ENCODE data around the gene NCOR2.

NCOR2 gene

GRCh38 chr12:124537525-124538193 is 29.8 kb downstream of the NCOR2 start:
- Mint-ChIP-seq H3K4me3 (no peak overlapping the region), H3K27ac (no peak overlapping the region)
- ATAC-seq, result no peak

GRCh38 chr12:124536641-124537040 is 30.8 kb downstream of the NCOR2 start:
- no peak for DNase-seq
- no peaks in the 10 kb centered on the region for H3K9me3 Mint-ChIP-seq
- H3K27ac Mint-ChIP-seq, result no peak overlapping the region
- H3K27me3 Mint-ChIP-seq, result no peaks in the 10 kb centered on the region
- ATAC-seq, result no peak
- H3K4me3 Mint-ChIP-seq, result no peak overlapping the region
- peaks cover 44% of the 10 kb centered on the region for H3K4me1 Mint-ChIP-seq

More at GRCh38 chr12:124537525-124538193, 29.8 kb downstream of the NCOR2 start:
- no peaks in the 10 kb centered on the region for H3K27me3 Mint-ChIP-seq
- H3K4me1 Mint-ChIP-seq, result peaks cover 52% of the 10 kb centered on the region
- H3K9me3 Mint-ChIP-seq, result no peaks in the 10 kb centered on the region
- DNase-seq, result no peak

- no peak for ATAC-seq
- Mint-ChIP-seq H3K4me3 (no peak overlapping the region), H3K27ac (no peak overlapping the region), H3K9me3 (no peaks in the 10 kb centered on the region), H3K27me3 (no peaks in the 10 kb centered on the region), H3K4me1 (peaks cover 40% of the 10 kb centered on the region)
- DNase-seq, result no peak
Observed at GRCh38 chr12:124534776-124535740, 32.4 kb downstream of the NCOR2 start.

GRCh38 chr12:124533456-124533855 is 34.0 kb downstream of the NCOR2 start:
- Mint-ChIP-seq H3K27ac (no peak overlapping the region), H3K27me3 (no peaks in the 10 kb centered on the region), H3K4me1 (peaks cover 28% of the 10 kb centered on the region), H3K9me3 (no peaks in the 10 kb centered on the region), H3K4me3 (no peak overlapping the region)
- no peak for DNase-seq
- ATAC-seq, result no peak

GRCh38 chr12:124532967-124533366 is 34.4 kb downstream of the NCOR2 start:
- H3K9me3 Mint-ChIP-seq, result no peaks in the 10 kb centered on the region
- H3K27me3 Mint-ChIP-seq, result no peaks in the 10 kb centered on the region
- H3K4me1 Mint-ChIP-seq, result peaks cover 28% of the 10 kb centered on the region
- no peak overlapping the region for H3K27ac Mint-ChIP-seq
- H3K4me3 Mint-ChIP-seq, result no peak overlapping the region
- ATAC-seq, result no peak
- no peak for DNase-seq

- DNase-seq (no peak), ATAC-seq (peak; percentile 50)
- Mint-ChIP-seq H3K27me3 (no peaks in the 10 kb centered on the region), H3K27ac (peak overlapping the region in 1 of 2 donors; percentile 48), H3K9me3 (no peaks in the 10 kb centered on the region), H3K4me1 (peaks cover 24% of the 10 kb centered on the region), H3K4me3 (no peak overlapping the region)
Observed at GRCh38 chr12:124532331-124532750, 35.1 kb downstream of the NCOR2 start.

GRCh38 chr12:124531906-124532305 is 35.5 kb downstream of the NCOR2 start:
- Mint-ChIP-seq H3K27me3 (no peaks in the 10 kb centered on the region), H3K9me3 (no peaks in the 10 kb centered on the region), H3K27ac (no peak overlapping the region), H3K4me1 (peaks cover 24% of the 10 kb centered on the region), H3K4me3 (no peak overlapping the region)
- ATAC-seq (no peak), DNase-seq (no peak)

GRCh38 chr12:124531281-124531745 is 36.1 kb downstream of the NCOR2 start:
- H3K27me3 Mint-ChIP-seq, result no peaks in the 10 kb centered on the region
- H3K9me3 Mint-ChIP-seq, result no peaks in the 10 kb centered on the region
- ATAC-seq, result peak; percentile 51
- no peak for DNase-seq
- H3K4me1 Mint-ChIP-seq, result peaks cover 29% of the 10 kb centered on the region
- no peak overlapping the region for H3K4me3 Mint-ChIP-seq
- H3K27ac Mint-ChIP-seq, result no peak overlapping the region

GRCh38 chr12:124530637-124531263 is 36.7 kb downstream of the NCOR2 start:
- ATAC-seq (no peak), DNase-seq (no peak)
- Mint-ChIP-seq H3K9me3 (no peaks in the 10 kb centered on the region), H3K27ac (peak overlapping the region in 1 of 2 donors; percentile 88), H3K4me3 (no peak overlapping the region), H3K4me1 (peaks cover 32% of the 10 kb centered on the region), H3K27me3 (no peaks in the 10 kb centered on the region)

- peaks cover 35% of the 10 kb centered on the region for H3K4me1 Mint-ChIP-seq
- no peak overlapping the region for H3K4me3 Mint-ChIP-seq
- H3K9me3 Mint-ChIP-seq, result no peaks in the 10 kb centered on the region
- no peak overlapping the region for H3K27ac Mint-ChIP-seq
- ATAC-seq, result no peak
- no peaks in the 10 kb centered on the region for H3K27me3 Mint-ChIP-seq
- no peak for DNase-seq
Observed at GRCh38 chr12:124529565-124530276, 37.7 kb downstream of the NCOR2 start.

- Mint-ChIP-seq H3K4me1 (peaks cover 41% of the 10 kb centered on the region), H3K4me3 (no peak overlapping the region), H3K27me3 (no peaks in the 10 kb centered on the region), H3K9me3 (no peaks in the 10 kb centered on the region), H3K27ac (no peak overlapping the region)
- DNase-seq, result no peak
- no peak for ATAC-seq
Observed at GRCh38 chr12:124527861-124528561, 39.4 kb downstream of the NCOR2 start.

GRCh38 chr12:124525927-124526692 is 41.3 kb downstream of the NCOR2 start:
- ATAC-seq (no peak), DNase-seq (no peak)
- Mint-ChIP-seq H3K27me3 (no peaks in the 10 kb centered on the region), H3K4me1 (peaks cover 58% of the 10 kb centered on the region), H3K27ac (no peak overlapping the region), H3K9me3 (no peaks in the 10 kb centered on the region), H3K4me3 (no peak overlapping the region)

- H3K27me3 Mint-ChIP-seq, result no peaks in the 10 kb centered on the region
Observed at GRCh38 chr12:124525455-124525854, 42.0 kb downstream of the NCOR2 start.

More at GRCh38 chr12:124525455-124525854, 42.0 kb downstream of the NCOR2 start:
- Mint-ChIP-seq H3K27ac (no peak overlapping the region), H3K4me1 (peaks cover 65% of the 10 kb centered on the region), H3K9me3 (no peaks in the 10 kb centered on the region), H3K4me3 (no peak overlapping the region)
- ATAC-seq (no peak), DNase-seq (no peak)
